GM19351 (cell line): Measurements from ENCODE around the gene AIG1.
"Not testable (repeated sequence)": the region's sequence is repeated elsewhere in the genome, so short reads cannot be mapped to it uniquely, and the experiment has no call there.

Experiments
- ATAC-seq: cut with Tn5 transposase; IDR thresholded peaks from one replicate; pipeline ENCODE4 v1.9.1; 2021; ENCODE audit warnings: mild to moderate bottlenecking, moderate library complexity; ENCODE audit not compliant: unreplicated experiment

The AIG1 gene

GRCh38 chr6:143223895-143224294 is 163.2 kb downstream of the AIG1 start:
- no peak for ATAC-seq

GRCh38 chr6:143224516-143224915 is 163.8 kb downstream of the AIG1 start:
- no peak for ATAC-seq

GRCh38 chr6:143225929-143226328 is 165.2 kb downstream of the AIG1 start:
- ATAC-seq: no peak

GRCh38 chr6:143227675-143228074 is 167.0 kb downstream of the AIG1 start:
- no peak for ATAC-seq

DNA sequence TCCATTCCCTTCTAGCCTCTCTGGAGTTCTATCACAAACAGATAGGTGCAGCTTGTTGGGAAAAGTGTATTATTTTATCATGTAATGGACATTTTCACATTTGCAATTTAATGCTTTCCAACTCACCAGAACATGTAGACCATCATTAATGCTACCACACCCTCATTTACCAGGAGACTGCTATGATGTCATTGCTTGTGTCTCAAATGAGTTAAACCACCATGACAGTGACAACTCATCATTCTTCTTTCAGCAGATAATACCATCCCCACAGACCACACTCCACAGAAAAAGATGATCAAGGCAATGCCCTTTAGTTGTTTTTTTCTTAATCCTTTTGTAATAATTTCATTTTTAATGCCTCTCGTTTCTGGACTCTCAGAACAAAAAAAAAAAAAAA is 168.7 kb downstream of the AIG1 start:
- ATAC-seq: no peak

GRCh38 chr6:143232849-143233248 is 172.2 kb downstream of the AIG1 start:
- ATAC-seq: peak; percentile 69

- no peak for ATAC-seq
These were observed 173.0 kb downstream of the AIG1 start for GRCh38 chr6:143233554-143234285.

DNA sequence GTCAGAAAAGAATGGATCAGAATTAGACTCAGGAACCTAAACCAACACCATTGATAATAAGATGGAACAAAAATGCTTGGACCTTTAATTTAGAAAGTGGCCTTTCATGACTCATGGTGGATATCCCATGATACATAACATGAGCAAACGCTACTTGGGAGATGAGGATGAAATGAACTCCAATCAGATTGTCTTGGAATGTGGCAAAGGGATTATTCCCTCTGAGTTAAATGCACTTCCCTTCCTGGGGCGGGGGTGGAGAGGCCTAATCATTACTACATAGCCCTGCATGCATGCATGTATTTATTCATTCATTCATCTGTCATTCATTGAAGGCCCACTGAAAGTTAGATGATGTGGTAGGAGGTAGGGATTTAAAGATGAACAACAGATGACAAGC is 174.0 kb downstream of the AIG1 start:
- ATAC-seq: no peak

DNA sequence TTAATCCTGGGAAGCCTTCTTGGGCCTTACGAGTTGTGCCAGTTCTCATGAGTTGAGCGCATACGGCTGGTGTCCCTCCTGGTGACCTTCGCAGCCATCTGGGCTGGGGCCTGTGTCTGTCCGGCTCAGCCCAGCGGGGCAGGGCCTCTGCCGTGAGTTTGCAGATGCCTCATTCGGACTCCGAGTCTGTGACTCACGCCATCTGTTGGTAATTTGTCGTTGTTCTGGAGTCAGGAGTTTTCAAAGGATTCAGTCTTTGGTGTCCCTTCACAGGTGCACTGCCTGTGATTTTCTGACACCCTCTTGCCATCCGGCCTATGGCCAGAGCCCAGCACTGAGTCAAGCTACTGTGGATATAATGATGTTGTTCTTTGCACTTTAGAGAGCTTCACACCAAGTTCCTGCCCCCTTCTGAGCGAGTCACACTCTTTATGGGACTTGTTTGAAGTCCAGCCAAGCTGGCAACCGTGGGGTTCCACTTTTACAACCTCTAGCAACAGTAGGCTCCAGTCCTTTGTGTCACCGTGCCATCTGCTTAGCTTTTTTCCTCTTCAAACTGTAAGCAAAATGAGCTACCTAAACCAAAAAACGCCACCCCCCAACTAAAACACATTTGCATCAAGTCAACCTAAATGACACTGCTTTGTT is 175.6 kb downstream of the AIG1 start:
- ATAC-seq: no peak

- no peak for ATAC-seq
These were observed 177.6 kb downstream of the AIG1 start for GRCh38 chr6:143238306-143238705.

DNA sequence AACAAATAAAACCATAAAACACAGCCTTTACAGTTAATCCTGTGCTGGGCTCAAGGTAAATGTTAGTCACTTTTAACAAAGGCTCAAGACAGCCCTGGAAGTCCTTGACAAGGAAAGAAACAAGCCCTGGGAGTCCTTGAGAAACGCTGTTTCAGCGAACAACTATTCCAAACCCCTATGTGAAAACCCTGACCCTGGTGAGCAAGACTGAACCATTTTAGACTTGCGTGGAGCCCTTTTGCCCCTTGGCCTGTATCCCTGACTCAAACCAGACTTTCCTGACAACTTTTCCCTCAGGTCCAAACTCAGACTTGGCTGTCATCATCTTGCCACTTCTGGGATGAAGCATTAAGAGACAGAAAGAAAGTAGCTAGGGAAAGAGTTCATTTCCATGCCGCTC is 180.4 kb downstream of the AIG1 start:
- no peak for ATAC-seq

DNA sequence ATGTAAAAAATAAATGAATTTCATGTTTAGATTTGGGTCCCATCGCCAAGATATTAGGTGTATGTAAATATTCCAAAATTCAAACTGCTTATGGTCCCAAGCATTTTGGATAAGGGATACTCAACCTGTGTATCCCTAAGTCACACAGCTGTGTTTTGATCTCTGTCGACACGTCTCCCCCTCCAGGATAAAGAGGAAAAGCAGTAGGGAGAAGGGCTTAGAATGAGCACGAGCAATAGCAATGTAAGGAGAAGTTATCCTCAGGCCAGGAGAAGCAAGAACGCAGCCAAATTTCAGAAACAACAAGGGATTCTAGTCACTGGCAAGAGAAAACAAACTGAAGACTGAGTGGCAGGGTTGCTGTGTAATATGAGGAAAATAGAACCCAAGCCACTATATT is 181.2 kb downstream of the AIG1 start:
- no peak for ATAC-seq

GRCh38 chr6:143243786-143244185 is 183.1 kb downstream of the AIG1 start:
- no peak for ATAC-seq

- no peak for ATAC-seq
These were observed 185.0 kb downstream of the AIG1 start for GRCh38 chr6:143245656-143246055.

- ATAC-seq: not testable (repeated sequence)
These were observed 185.6 kb downstream of the AIG1 start for GRCh38 chr6:143246166-143246775.

DNA sequence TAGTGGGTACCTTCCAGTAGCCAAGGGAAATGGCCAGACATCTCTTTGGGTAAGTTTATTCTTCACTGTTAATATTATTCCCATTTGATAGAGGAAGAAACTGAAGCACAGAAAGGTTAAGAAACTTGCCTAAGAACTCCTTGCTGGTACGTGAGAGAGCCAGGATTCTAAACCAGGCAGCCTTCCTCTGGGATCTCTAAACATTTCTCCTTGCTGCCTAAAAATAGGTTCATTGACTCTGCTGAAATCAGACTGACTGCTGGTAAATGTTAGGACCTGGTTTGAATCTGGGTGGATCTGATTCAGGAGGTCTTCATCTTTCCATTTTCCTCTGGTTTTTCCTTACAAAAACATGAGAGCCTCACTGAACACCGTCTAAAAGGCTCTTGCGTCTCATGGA is 186.9 kb downstream of the AIG1 start:
- ATAC-seq: no peak

- no peak for ATAC-seq
These were observed 187.7 kb downstream of the AIG1 start for GRCh38 chr6:143248359-143248758.

- ATAC-seq: no peak
These were observed 190.6 kb downstream of the AIG1 start for GRCh38 chr6:143251288-143251687.

- no peak for ATAC-seq
These were observed 192.3 kb downstream of the AIG1 start for GRCh38 chr6:143252961-143253360.

- ATAC-seq: no peak
These were observed 192.9 kb downstream of the AIG1 start for GRCh38 chr6:143253586-143253985.

DNA sequence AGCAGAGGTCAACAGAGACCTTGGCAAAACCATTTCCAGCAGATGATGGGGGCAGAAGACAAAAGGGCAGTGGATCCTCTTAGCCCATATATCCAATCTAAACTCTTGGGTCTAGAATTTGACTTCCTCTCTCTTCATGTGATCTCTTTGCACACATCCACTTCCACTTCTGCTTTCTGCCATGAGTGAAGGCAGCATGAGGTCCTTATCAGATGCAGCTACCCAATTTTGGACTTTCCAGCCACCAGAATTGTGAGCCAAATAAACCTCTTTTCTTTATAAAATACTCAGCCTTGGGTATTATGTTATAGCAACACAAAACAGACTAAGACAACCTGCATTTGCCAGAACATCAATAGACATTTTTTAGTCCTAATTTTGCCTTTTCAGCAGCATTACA is 198.3 kb downstream of the AIG1 start:
- ATAC-seq: no peak

DNA sequence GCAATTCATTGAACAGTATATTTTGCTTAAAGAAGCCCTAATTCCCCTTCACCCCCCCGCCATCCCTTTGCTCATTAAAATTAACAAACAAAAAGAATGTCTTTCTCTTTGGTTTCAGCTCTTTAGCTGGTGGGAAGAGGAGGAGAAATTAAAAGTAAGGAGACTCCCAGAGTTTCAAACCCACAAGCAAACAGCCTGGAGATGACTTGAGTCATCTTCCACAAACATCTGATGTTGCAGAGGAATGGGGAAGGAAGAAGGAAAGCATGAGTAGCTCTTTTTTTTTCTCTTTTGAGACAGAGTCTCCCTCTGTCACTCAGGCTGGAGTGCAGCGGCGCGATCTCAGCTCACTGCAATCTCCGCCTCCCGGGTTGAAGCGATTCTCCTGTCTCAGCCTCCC is 200.2 kb downstream of the AIG1 start:
- no peak for ATAC-seq
